ENCODE results near the gene ERICH6B. TPM values are rescaled to one million over a fixed set of nuclear protein-coding genes. Genes with fewer than 3 reads are reported as not detected.

Gene ERICH6B
- total and polyA plus RNA-seq, 2 of the 8 experiments (the other 6 are each of a cell fraction or from before 2014, with no cell fraction given), result not detected

GRCh38 chr13:45601680-45602079 is 13.9 kb downstream of the ERICH6B start (continued):
- no peak for TF ChIP-seq RBBP5 (IDR thresholded peaks at IDR 0.05; ENCODE audit: borderline replicate concordance, low read depth, low read length)
- no peak for TF ChIP-seq HDAC6 (IDR thresholded peaks at IDR 0.05; ENCODE audit: low read depth, low read length)
- no peak for TF ChIP-seq TAF7 (optimal IDR thresholded peaks at IDR 0.05; ENCODE audit: borderline replicate concordance, low read depth, low read length)
- no peak for TF ChIP-seq CBX8 (IDR thresholded peaks at IDR 0.05; ENCODE audit: borderline replicate concordance, low read depth, low read length)
- no peak for TF ChIP-seq RFX5 (IDR thresholded peaks at IDR 0.05; ENCODE audit: borderline replicate concordance, low read depth, low read length)
- no peak for TF ChIP-seq POLR2AphosphoS5 (IDR thresholded peaks at IDR 0.05; ENCODE audit: low read depth, low read length)
- no peak for TF ChIP-seq CREB1 (IDR thresholded peaks at IDR 0.05)
